ENCODE data around the gene ITGB8. TPM values are rescaled to one million over a fixed set of nuclear protein-coding genes. Genes with fewer than 3 reads are reported as not detected.

ITGB8 gene
- total RNA-seq, 1 experiment from 2014 or later = 2.4 TPM

DNA sequence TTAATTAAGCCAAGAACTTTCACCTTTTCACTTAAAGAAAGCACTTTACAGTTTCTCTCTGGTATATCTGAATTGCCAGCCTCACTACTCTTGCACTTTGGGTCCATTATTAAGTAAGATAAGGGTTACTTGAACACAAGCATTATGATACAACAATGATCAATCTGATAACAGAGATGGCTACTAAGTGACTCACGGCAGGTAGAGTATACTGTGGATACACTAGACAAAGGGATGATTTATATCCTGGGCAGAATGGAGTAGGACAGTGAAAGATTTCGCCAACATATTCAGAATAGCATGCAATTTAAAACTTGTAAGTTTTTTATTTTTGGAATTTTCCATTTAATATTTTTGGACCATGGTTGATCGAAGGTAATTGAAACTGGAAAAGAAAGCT, 34.3 kb upstream of the ITGB8 start:
- TF ChIP-seq JUND (IDR thresholded peaks at IDR 0.05) (no peak), EZH2 (IDR thresholded peaks at IDR 0.05) (no peak), ZFX (IDR thresholded peaks at IDR 0.05) (no peak), SIN3A (IDR thresholded peaks at IDR 0.05; ENCODE audit: low read depth) (no peak), EGR1 (IDR thresholded peaks at IDR 0.05; ENCODE audit: low read depth) (no peak), RAD21 (IDR thresholded peaks at IDR 0.05; ENCODE audit: low read depth) (no peak), SRF (IDR thresholded peaks at IDR 0.05; ENCODE audit: low read depth) (no peak), CBX3 (IDR thresholded peaks at IDR 0.05; ENCODE audit: low read depth) (no peak), POLR2A (IDR thresholded peaks at IDR 0.05; ENCODE audit: borderline replicate concordance, extremely low read depth, insufficient read depth, insufficient read length) (no peak), SP1 (IDR thresholded peaks at IDR 0.05; ENCODE audit: low read depth) (no peak), POLR2AphosphoS5 (IDR thresholded peaks at IDR 0.05; ENCODE audit: low read depth, low read length) (no peak)
- TF ChIP-seq, protein P1, sequence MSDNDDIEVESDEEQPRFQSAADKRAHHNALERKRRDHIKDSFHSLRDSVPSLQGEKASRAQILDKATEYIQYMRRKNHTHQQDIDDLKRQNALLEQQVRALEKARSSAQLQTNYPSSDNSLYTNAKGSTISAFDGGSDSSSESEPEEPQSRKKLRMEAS (IDR thresholded peaks at IDR 0.05) = no peak
- TF ChIP-seq, protein P2, sequence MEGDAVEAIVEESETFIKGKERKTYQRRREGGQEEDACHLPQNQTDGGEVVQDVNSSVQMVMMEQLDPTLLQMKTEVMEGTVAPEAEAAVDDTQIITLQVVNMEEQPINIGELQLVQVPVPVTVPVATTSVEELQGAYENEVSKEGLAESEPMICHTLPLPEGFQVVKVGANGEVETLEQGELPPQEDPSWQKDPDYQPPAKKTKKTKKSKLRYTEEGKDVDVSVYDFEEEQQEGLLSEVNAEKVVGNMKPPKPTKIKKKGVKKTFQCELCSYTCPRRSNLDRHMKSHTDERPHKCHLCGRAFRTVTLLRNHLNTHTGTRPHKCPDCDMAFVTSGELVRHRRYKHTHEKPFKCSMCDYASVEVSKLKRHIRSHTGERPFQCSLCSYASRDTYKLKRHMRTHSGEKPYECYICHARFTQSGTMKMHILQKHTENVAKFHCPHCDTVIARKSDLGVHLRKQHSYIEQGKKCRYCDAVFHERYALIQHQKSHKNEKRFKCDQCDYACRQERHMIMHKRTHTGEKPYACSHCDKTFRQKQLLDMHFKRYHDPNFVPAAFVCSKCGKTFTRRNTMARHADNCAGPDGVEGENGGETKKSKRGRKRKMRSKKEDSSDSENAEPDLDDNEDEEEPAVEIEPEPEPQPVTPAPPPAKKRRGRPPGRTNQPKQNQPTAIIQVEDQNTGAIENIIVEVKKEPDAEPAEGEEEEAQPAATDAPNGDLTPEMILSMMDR (IDR thresholded peaks at IDR 0.05 in 2 of 3, conservative IDR thresholded peaks at IDR 0.05 in 1 of 3; ENCODE audit: borderline replicate concordance in 1 of 3, insufficient read depth in 1 of 3, low read depth in 2 of 3, low read length in 2 of 3) = no peak
- TF ChIP-seq, protein P3, sequence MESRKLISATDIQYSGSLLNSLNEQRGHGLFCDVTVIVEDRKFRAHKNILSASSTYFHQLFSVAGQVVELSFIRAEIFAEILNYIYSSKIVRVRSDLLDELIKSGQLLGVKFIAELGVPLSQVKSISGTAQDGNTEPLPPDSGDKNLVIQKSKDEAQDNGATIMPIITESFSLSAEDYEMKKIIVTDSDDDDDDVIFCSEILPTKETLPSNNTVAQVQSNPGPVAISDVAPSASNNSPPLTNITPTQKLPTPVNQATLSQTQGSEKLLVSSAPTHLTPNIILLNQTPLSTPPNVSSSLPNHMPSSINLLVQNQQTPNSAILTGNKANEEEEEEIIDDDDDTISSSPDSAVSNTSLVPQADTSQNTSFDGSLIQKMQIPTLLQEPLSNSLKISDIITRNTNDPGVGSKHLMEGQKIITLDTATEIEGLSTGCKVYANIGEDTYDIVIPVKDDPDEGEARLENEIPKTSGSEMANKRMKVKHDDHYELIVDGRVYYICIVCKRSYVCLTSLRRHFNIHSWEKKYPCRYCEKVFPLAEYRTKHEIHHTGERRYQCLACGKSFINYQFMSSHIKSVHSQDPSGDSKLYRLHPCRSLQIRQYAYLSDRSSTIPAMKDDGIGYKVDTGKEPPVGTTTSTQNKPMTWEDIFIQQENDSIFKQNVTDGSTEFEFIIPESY (IDR thresholded peaks at IDR 0.05; ENCODE audit: extremely low read depth, insufficient replicate concordance, low read length) = no peak
- intact Hi-C loops (cut with micrococcal nuclease) = no loop called here
- no TSS peak for BruUV-seq (replicated peaks)
- H2AFZ ChIP-seq (ENCODE audit: low read depth, low read length, poor library complexity, severe bottlenecking) = no peak overlapping the region
- no peaks in the 10 kb centered on the region; the same call in 1 of the 2 replicates for H3K9me2 ChIP-seq (ENCODE audit: insufficient read depth)
- ChIA-PET CTCF (no interaction called here), POLR2A (no interaction called here), RAD21 (ENCODE audit: low non-redundant PET in 1 of 2, low total read pairs in 2 of 2, uncharacterized antibody in 2 of 2, unreplicated experiment in 2 of 2) (no interaction called here)
- no peaks in the 10 kb centered on the region for H4K20me1 ChIP-seq (ENCODE audit: insufficient read depth)
- H3K79me2 ChIP-seq (ENCODE audit: insufficient read depth, low read length) = no peaks in the 10 kb centered on the region
- no peaks in the 10 kb centered on the region for H3K27me3 ChIP-seq (ENCODE audit: insufficient read depth, low read length)
- no peak overlapping the region for H3K4me2 ChIP-seq (ENCODE audit: low read length)
- H3K4me1 ChIP-seq (ENCODE audit: control insufficient read depth in 1 of 2, insufficient read depth in 2 of 2, low read length in 2 of 2) = no peaks in the 10 kb centered on the region
- no peaks in the 10 kb centered on the region for H3K36me3 ChIP-seq (ENCODE audit: control insufficient read depth in 1 of 2, insufficient read depth in 2 of 2, low read length in 2 of 2)
- H3K27ac ChIP-seq (ENCODE audit: low read depth, low read length) = no peak overlapping the region
- ATAC-seq (no peak), DNase-seq (ENCODE audit: low read depth, low spot score) (no peak)
- no peaks in the 10 kb centered on the region; a peak in 1 of 4 replicates for H3K9me3 ChIP-seq (ENCODE audit: control insufficient read depth in 1 of 2, insufficient read depth in 1 of 2, low read depth in 1 of 2, low read length in 2 of 2)
- H3K9ac ChIP-seq (ENCODE audit: low read length) = no peak overlapping the region
- no peak overlapping the region for H3K4me3 ChIP-seq (replicated peaks in 1 of 2; ENCODE audit: low read depth in 1 of 2, low read length in 2 of 2)
